Right lobe of liver (tissue), 6 donors: Measurements from ENCODE around the gene TMEM54. TPM values are rescaled to one million over a fixed set of nuclear protein-coding genes. Genes with fewer than 3 reads are reported as not detected.

Experiments
- ATAC-seq, 4 donors: fragments of 200-7000 bp; cut with Tn5 transposase; one replicate each; pipeline ENCODE4 v1.9.1; 2020; ENCODE audit warnings: mild to moderate bottlenecking in 4 of 4, moderate library complexity in 4 of 4
- DNase-seq, 3 donors: peaks; one replicate each; pipeline ENCODE4 v3.0.0-alpha.2; 2020
- H3K27ac ChIP-seq, 3 donors: fragments of 200-600 bp; one replicate each; pipeline ENCODE4 v1.8.0; 2022
- H3K27me3 ChIP-seq, 2 donors: fragments of 200-600 bp; one replicate each; pipeline ENCODE4 v1.8.0; 2022
- H3K36me3 ChIP-seq, 4 donors: fragments of 200-600 bp; sonication (generic) in 1 of 4; one replicate each; pipeline versions ENCODE4 v1.5.1 to v1.8.0; 2017 to 2022; ENCODE audit warnings: control low read depth in 1 of 4
- H3K4me1 ChIP-seq, 4 donors: fragments of 200-600 bp; sonication (generic) in 1 of 4; one replicate each; pipeline versions ENCODE4 v1.5.1 to v1.8.0; 2017 to 2022; ENCODE audit warnings: control low read depth in 1 of 4
- H3K4me3 ChIP-seq, 3 donors: fragments of 200-600 bp; one replicate each; pipeline ENCODE4 v1.8.0; 2022
- H3K9me3 ChIP-seq, 4 donors: fragments of 200-600 bp; sonication (generic) in 1 of 4; one replicate each; pipeline versions ENCODE4 v1.5.1 to v1.8.0; 2017 to 2022; ENCODE audit warnings: control low read depth in 1 of 4
- CTCF ChIP-seq, 4 donors: fragments of 200-600 bp in 3 of 4; fragments of 450-650 bp in 1 of 4; IDR thresholded peaks; one replicate each; pipeline versions ENCODE4 v1.5.1 to v1.8.0; 2016 to 2022; ENCODE audit warnings: antibody characterized with exemption in 4 of 4, mild to moderate bottlenecking in 2 of 4
- POLR2A ChIP-seq: fragments of 450-650 bp; IDR thresholded peaks from one replicate; pipeline ENCODE4 v1.6.1; 2017; ENCODE audit warnings: antibody characterized with exemption, mild to moderate bottlenecking
- WGBS: methylation state at CpG from one replicate; pipeline ENCODE4 v1.1.6; 2018; ENCODE audit warnings: low coverage, low lambda C conversion rate; ENCODE audit not compliant: insufficient coverage; ENCODE audit errors: missing lambda C conversion rate; 5-methylcytosine and 5-hydroxymethylcytosine counted together
- intact Hi-C, 2 donors: fragments of 100-400 bp; cut with DNase I; formaldehyde crosslinking; loops; one replicate each; pipeline versions ENCODE4 v1.11.2 to v1.14.1; 2022
- total RNA-seq, 6 experiments: library from RNA; depleted of rRNA in 2 of 6; stranded (reverse); fragments of >200 nt in 2 of 6; fragmentation: NEBNext Ultra II Directional in 3 of 6; extraction: Animal tissue kit (Norgen Biotek cat#: 25700) in 3 of 6; gene quantifications; one replicate each; pipeline versions ENCODE4 v1.1.0 to v1.2.4, GENCODE V29; 2016 to 2023
- donor health status: DM: no; HTN: yes; CAD: no.
- donor health status: DM: no; HTN: no; CAD: no.
- donor health status: DM: no; HTN: no; CAD: no.
- donor health status: DM: no; HTN: yes; CAD: no.
- donor health status: DM: no; HTN: yes; CAD: no.

TMEM54 gene
- total RNA-seq, 6 experiments from 2014 or later: 3.9 to 14.4 (median 9.0) TPM

- DNase-seq: no peak
- no peak overlapping the region for H3K4me3 ChIP-seq
- intact Hi-C loops: no loop called here
- no peaks in the 10 kb centered on the region for H3K36me3 ChIP-seq
- no peaks in the 10 kb centered on the region for H3K27me3 ChIP-seq
- no peaks in the 10 kb centered on the region for H3K9me3 ChIP-seq
- TF ChIP-seq POLR2A: no peak
- no CpG with 5 or more reads among the region's 7 CpGs for WGBS
- no peak overlapping the region for H3K27ac ChIP-seq
- peaks cover 0 to 28% (median 7%) of the 10 kb centered on the region in 4 donors for H3K4me1 ChIP-seq
- no peak for ATAC-seq
These were observed 33.5 kb downstream of the TMEM54 start for GRCh38 chr1:32867671-32868070.

- no peak overlapping the region for H3K27ac ChIP-seq
- intact Hi-C loops: no loop called here
- TF ChIP-seq POLR2A (no peak), CTCF (IDR thresholded peaks at IDR 0.05) (no peak)
- WGBS: 100% methylated on average over 4 of the region's 5 CpGs
- no peaks in the 10 kb centered on the region for H3K27me3 ChIP-seq
- no peaks in the 10 kb centered on the region for H3K36me3 ChIP-seq
- no peak for DNase-seq
- no peak overlapping the region for H3K4me3 ChIP-seq
- peaks cover 0 to 28% (median 7%) of the 10 kb centered on the region in 4 donors for H3K4me1 ChIP-seq
- H3K9me3 ChIP-seq: no peaks in the 10 kb centered on the region
- no peak for ATAC-seq
These were observed 34.0 kb downstream of the TMEM54 start for GRCh38 chr1:32867151-32867550.

GRCh38 chr1:32865639-32866405 is 35.4 kb downstream of the TMEM54 start:
- Histone ChIP-seq H3K4me3 (no peak overlapping the region), H3K9me3 (no peaks in the 10 kb centered on the region), H3K27me3 (no peaks in the 10 kb centered on the region), H3K4me1 (peaks cover 0 to 24% (median 7%) of the 10 kb centered on the region in 4 donors), H3K36me3 (no peaks in the 10 kb centered on the region), H3K27ac (peak overlapping the region in 2 of 3 donors; percentile 79 to 97)
- TF ChIP-seq CTCF (IDR thresholded peaks at IDR 0.05) (no peak), POLR2A (no peak)
- ATAC-seq (no peak), DNase-seq (no peak)
- WGBS: 35% methylated on average over 3 of the region's 3 CpGs
- intact Hi-C loops: no loop called here

- peak overlapping the region in 2 of 3 donors; percentile 24 to 47 for H3K4me3 ChIP-seq
- peaks cover 0 to 24% (median 5%) of the 10 kb centered on the region in 4 donors for H3K4me1 ChIP-seq
- WGBS: 30% methylated on average over 7 of the region's 8 CpGs
- H3K36me3 ChIP-seq: no peaks in the 10 kb centered on the region
- no peaks in the 10 kb centered on the region for H3K9me3 ChIP-seq
- H3K27ac ChIP-seq: peak overlapping the region; percentile 69 to 97 (median 79)
- TF ChIP-seq CTCF (IDR thresholded peaks at IDR 0.05): no peak
- TF ChIP-seq POLR2A: no peak
- DNase-seq (peak; percentile 69 to 89 (median 89)), ATAC-seq (peak; percentile 89 to 94 (median 93))
- no peaks in the 10 kb centered on the region for H3K27me3 ChIP-seq
- intact Hi-C loops: no loop called here
These were observed 36.7 kb downstream of the TMEM54 start for GRCh38 chr1:32864375-32865019.

- 71% methylated on average over 1 of the region's 1 CpG for WGBS
- no peaks in the 10 kb centered on the region for H3K9me3 ChIP-seq
- H3K27ac ChIP-seq: peak overlapping the region in 2 of 3 donors; percentile 79 to 97
- DNase-seq: no peak
- no peak for TF ChIP-seq POLR2A
- no peak for TF ChIP-seq CTCF (IDR thresholded peaks at IDR 0.05)
- intact Hi-C loops: no loop called here
- H3K36me3 ChIP-seq: no peaks in the 10 kb centered on the region
- peaks cover 0 to 24% (median 5%) of the 10 kb centered on the region in 4 donors for H3K4me1 ChIP-seq
- ATAC-seq: no peak
- H3K4me3 ChIP-seq: no peak overlapping the region
- no peaks in the 10 kb centered on the region for H3K27me3 ChIP-seq
These were observed 37.3 kb downstream of the TMEM54 start for GRCh38 chr1:32863881-32864245.
